HG03575 (cell line): ENCODE data around the gene PSMB7.

ENCODE experiments used
- ATAC-seq: cut with Tn5 transposase; IDR thresholded peaks from one replicate; pipeline ENCODE4 v1.9.1; 2021; ENCODE audit not compliant: unreplicated experiment, insufficient number of reproducible peaks, low FRiP score; ENCODE audit errors: extremely low read depth

PSMB7 gene

GRCh38 chr9:124415102-124415851, at the start of gene PSMB7:
Gene PSMB7 (minus strand): TSS chr9:124415442. CDS start chr9:124415425, 17 bp downstream.
- peak; percentile 64 for ATAC-seq

GRCh38 chr9:124462739-124463138, 47.5 kb upstream of the PSMB7 start:
- ATAC-seq, result no peak

GRCh38 chr9:124458441-124458840, 43.2 kb upstream of the PSMB7 start:
- no peak for ATAC-seq

DNA sequence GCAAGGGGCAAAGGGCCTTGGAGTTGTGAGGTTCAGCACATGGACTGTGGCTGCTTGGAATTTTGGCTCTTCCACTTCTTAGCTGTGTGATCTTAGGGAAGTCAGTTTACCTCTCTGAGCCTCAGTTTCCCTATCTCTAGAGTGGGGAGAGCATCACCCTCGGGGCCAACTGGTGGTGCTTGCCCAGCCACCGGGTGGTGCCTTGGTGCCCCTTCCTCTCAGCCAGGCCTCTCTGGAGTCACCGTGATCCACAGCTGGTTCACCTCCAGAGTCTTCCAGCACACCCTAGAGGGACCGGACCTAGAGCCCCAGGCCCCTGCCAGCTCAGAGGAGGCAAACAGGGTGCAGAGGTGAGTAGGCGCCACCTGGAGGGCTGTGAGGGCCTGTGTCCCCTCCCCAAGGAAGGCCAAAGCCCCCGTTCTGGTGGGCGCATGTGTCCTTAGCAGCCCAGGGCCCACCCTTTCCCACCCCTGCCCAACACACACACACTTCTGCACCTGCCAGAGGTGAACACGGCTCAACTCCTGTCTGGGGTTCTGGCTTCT, 42.7 kb upstream of the PSMB7 start:
- ATAC-seq, result no peak

GRCh38 chr9:124457079-124457886, 42.0 kb upstream of the PSMB7 start:
- no peak for ATAC-seq

DNA sequence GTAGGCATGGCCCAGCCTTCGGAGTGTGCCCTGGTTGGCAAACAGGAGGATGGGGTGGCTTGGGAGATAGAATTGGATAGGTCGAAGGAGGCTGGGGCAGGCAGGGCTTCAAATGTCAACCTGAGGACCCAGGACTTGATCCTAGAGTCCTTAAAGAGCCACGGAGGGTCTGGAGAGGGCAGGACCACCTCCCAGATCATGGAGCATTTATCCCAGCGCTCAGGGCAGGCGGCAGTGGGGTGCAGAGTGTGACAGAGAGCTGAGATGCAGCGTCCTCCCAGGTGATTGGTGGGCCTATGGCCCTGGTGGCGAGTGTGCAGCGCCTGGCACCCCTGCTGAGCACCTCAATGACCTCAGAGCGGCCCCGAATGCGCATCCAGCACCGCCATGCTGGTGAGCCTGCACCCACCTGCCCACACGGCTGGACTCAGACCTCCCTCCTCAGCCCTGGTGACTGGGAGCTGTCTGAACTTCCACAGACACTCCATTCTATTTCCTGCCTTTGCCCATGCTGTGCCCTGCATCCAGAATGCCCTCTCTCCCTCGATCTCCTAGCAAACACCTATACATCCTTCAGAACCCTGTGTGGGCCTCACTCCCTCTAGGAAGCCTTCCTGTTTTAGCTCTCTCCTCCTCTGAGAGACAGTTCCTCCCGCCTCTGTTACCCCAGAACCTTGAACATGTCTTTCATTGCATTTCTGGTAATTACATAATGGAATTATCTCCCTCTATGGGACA, 41.3 kb upstream of the PSMB7 start:
- ATAC-seq, result no peak

- no peak for ATAC-seq
Observed at GRCh38 chr9:124455820-124456219, 40.6 kb upstream of the PSMB7 start.

DNA sequence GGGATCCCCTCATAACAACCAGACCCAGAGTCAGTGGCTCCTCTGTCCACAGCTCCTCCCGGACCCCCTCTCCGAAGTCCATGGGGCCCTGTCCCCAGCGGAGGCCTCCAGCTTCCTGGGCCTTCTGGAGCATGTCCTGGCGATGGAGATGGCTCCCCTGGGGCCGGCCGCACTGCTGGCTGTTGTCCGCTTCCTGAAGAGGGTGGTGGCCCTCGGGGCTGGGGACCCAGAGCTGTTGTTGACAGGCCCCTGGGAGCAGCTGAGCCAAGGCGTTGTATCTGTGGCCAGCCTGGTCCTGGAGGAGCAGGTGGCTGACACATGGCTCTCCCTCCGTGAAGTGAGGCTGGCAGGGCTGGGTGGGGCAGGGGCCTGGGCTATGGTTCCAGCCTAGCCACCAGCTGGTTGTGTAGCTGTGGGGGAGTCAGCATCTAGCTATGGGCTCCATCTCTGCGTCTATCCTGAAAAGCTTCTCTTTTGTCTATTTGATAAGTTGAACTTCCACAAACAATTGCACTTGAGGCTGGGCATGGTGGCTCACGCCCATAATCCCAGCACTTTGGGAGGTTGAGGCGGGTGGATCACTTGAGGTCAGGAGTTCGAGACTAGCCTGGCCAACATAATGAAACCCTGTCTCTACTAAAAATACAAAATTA, 39.7 kb upstream of the PSMB7 start:
- no peak for ATAC-seq

GRCh38 chr9:124454296-124454695, 39.1 kb upstream of the PSMB7 start:
- ATAC-seq, result no peak

DNA sequence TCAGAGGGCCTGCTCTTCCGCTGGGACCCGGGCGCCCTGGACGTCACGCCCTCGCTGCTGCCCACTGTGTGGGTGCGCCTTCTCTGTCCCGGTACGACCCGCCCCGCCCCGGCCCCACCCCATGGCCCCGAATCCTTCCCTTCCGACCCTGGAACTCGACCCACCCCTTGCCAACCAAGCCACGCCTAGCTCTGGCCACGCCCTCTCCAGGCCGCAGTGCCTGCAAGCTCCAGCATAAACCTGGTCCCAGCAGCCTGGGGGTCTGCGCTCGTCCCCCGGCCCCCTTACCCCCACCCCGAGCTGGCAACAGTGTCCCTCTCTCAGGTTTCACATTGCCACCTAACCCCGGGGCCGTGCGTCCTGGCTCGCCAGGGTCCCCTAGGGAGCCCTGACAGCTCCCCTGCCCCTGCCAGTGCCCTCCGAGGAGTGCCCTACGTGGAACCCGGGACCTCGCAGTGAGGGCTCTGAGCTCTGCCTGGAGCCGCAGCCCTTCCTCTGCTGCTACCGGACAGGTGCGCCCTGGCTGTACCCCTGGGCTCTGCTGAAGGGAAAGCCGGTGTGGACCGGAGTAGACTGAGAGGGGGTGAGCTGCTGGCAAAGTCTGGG, 38.4 kb upstream of the PSMB7 start:
- no peak for ATAC-seq

DNA sequence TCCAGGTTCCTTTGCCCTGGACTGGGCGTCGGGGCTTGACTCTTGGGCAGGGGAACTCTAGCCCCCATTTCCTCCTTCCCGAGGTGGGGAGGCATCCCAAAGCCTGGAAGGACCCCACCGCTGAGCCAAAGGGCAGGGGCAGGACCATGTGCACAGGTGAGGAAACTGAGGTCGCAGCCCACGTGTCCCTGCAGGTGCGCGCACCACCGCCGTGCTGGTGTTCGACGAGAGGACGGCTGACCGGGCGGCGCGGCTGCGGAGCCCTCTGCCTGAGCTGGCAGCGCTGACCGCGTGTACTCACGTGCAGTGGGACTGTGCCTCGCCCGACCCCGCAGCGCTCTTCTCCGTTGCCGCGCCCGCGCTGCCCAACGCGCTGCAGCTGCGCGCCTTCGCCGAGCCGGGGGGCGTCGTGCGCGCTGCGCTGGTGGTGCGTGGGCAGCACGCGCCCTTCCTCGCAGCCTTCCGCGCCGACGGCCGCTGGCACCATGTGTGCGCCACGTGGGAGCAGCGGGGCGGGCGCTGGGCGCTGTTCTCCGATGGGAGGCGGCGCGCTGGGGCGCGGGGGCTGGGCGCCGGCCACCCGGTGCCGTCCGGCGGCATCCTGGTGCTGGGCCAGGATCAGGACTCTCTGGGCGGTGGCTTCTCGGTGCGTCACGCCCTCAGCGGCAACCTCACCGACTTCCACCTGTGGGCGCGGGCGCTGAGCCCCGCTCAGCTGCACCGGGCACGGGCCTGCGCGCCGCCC, 37.8 kb upstream of the PSMB7 start:
- no peak for ATAC-seq

DNA sequence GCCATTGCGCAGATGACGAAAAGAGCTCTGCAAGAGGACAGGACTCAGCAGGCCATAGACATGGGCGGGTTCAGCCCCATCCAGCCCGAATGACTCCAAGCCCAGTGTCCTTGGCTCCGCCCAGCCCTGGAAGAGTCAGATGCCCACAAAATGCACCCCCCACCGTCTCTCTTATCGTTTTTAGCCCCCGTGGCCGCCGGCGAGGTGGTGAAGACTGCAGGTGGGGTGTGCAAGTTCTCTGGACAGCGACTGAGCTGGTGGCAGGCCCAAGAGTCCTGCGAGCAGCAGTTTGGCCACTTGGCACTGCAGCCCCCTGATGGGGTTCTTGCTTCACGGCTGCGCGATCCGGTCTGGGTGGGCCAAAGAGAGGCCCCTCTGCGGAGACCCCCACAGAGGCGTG, 37.1 kb upstream of the PSMB7 start:
- ATAC-seq, result no peak

DNA sequence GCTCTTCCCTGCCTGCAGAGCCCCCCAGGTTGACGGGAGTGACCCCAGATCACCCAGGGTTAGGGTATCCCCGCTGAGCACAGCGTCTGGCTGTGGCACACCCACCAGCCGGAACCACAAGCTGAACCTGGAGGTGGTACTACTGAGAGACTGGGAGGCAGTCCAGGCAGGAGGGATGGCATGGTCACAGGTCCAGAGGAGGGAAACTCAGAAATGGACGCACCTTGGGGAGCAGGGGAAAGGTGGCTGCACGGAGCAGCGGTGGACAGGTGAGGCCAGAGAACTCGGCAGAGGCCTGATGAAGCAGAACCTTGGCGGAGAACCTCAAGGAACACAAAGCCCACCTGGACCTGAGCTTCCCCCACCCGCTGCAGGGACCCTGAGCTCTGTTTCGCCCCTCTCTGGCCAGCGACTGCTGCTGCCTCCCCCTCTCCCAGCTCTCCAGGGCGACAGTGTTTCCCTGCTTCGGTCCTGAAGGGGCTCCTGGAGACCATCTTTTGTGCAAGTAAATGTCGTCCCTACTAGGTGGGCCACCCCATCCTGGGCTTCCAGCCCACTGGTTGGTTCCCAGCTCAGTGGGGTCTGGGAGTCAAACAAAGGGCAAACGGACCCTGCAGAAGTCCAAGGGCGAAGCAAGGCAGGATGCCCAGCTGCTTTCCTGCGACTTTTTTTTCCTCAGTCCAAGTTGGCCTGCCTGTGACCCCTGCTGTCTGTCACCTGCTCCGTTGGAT, 35.9 kb upstream of the PSMB7 start:
- no peak for ATAC-seq

- no peak for ATAC-seq
Observed at GRCh38 chr9:124450241-124450924, 35.1 kb upstream of the PSMB7 start, which contains the start of gene ADGRD2. Gene ADGRD2 (plus strand): TSS chr9:124450451. CDS start chr9:124451667, 1,216 bp downstream.

DNA sequence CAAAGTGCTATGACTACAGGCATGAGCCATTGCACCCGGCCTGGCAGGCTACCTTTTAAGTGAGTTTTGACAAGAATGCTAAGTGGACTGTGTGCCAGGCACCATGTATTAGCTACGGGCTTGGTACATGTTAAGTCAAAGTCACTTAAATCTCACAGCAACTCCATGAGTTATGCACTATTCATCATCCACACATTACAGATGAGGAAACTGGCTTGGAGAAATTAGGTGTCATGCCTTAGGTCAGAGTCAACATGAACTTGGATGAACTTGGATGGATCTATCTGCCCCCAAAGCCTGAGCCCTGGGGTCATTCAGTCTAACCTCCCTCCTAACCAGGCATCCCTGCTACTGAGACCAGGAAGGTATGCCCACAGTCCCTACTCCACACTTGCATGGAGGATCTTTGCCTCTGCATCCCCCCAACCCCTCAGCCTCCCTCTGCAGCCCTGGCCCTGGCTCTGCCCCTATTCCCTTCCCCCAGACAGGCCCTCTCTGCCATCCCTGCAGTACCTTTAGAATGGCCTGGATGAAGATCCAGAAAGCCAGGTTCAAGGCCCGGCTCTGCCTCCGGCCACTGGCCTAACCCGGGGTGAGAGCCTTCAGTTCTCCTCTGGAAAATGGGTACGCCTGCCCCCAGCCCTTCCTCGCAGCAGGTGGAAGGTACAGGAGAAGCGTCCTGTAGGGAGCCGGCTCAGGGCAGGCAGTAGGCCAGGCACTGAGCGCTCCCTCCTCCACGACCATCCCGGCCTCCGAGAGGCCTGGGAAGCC, 34.3 kb upstream of the PSMB7 start:
- ATAC-seq, result no peak

GRCh38 chr9:124448019-124448418, 32.8 kb upstream of the PSMB7 start:
- no peak for ATAC-seq
